SH-SY5Y (cell line): ENCODE data around the gene UGGT2.

Source experiments
- GATA2 ChIP-seq: IDR thresholded peaks from 2 replicates; pipeline ENCODE4 v1.6.1; 2011; ENCODE audit warnings: mild to moderate bottlenecking, low read depth, low read length
- GATA3 ChIP-seq: IDR thresholded peaks from 2 replicates; pipeline ENCODE4 v1.6.1; 2011; ENCODE audit warnings: low read depth, mild to moderate bottlenecking, low read length, moderate library complexity

Gene UGGT2

DNA sequence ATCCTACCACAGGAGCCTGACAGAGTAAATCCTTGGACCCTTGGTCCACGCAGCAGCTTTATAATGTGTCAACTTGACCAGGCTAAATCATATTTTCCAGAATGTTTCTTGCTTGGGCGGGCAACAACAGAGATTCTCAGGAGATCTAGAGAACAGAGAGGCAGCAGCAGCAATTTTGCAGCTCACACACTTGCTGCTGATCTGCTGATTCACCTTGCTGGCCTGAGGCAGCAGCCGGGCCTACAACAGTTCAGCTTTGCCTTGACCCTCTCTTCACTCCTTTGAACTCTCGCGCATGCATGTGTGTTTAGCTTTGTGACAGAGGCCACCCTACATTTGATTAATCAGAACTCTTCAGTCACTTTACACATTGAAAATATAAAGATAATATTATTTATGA is 159.3 kb downstream of the UGGT2 start:
- no peak for TF ChIP-seq GATA3
- no peak for TF ChIP-seq GATA2

- no peak for TF ChIP-seq GATA2
Measured at GRCh38 chr13:95882121-95882520, 171.1 kb downstream of the UGGT2 start.

DNA sequence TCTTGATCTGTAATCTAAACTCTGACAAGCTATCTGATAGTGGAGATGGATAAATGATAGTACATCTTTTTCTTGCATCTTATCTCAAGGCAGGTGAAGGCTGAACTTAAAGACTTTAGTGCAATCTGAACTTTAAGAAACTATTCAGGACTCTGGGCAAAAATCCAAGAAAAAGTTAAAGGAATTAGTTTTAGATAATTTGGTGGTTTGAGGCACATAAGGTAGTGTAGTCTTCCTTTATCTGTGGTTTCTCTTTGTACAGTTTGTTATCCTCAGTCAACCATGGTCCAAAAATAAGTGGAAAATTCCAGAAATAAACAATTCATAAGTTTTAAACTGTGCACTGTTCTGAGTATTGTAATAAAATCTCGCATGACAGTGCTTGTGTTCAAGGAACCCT is 172.9 kb downstream of the UGGT2 start:
- TF ChIP-seq GATA2: no peak
- TF ChIP-seq GATA3: no peak

- TF ChIP-seq GATA2: no peak
- TF ChIP-seq GATA3: no peak
Measured at GRCh38 chr13:95874286-95874685, 178.9 kb downstream of the UGGT2 start.

DNA sequence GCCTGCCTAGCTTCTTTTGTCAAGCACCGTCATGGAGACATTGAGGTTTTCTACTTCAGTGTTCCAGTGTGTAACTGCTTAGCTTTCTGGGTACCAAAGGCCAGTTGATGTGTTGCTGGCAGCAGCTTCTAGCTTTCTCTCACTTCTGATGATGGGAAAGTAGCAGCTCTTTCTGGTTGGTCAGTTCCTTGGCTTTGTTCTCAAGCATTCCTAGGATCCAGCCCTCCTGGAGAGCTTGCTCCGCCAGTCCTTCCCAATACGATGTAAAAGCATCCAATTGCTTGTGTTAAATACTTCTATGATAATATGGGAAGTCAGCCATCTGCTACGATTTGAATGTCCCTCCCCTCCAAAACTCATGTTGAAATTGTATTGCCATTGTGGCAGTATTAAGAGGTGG is 182.8 kb downstream of the UGGT2 start:
- no peak for TF ChIP-seq GATA2

DNA sequence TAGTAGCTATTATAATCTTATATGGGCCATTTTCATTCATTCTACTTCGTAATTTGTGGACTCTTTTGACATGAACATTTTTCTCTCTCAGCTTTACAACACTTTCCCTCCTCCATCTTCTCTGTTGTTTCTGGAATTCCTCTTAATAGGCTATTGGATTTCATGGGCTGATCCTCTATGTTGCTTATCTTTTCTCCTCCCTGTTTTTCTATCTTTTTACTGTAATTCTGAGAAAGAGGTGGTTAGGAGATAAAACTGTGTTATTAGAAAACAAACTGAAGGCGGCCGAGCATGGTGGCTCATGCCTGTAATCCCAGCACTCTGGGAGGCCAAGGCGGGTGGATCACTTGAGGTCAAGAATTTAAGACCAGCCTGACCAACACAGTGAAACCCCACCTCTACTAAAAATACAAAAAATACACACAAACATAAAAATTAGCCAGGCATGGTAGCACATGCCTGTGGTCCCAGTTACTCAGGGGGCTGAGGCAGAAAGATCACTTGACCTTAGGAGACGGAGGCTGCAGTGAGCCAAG is 188.1 kb downstream of the UGGT2 start:
- TF ChIP-seq GATA3: no peak
- no peak for TF ChIP-seq GATA2

- no peak for TF ChIP-seq GATA3
- no peak for TF ChIP-seq GATA2
Measured at GRCh38 chr13:95862408-95862807, 190.8 kb downstream of the UGGT2 start.

GRCh38 chr13:95861296-95861695 is 191.9 kb downstream of the UGGT2 start:
- TF ChIP-seq GATA2: no peak
- TF ChIP-seq GATA3: no peak

DNA sequence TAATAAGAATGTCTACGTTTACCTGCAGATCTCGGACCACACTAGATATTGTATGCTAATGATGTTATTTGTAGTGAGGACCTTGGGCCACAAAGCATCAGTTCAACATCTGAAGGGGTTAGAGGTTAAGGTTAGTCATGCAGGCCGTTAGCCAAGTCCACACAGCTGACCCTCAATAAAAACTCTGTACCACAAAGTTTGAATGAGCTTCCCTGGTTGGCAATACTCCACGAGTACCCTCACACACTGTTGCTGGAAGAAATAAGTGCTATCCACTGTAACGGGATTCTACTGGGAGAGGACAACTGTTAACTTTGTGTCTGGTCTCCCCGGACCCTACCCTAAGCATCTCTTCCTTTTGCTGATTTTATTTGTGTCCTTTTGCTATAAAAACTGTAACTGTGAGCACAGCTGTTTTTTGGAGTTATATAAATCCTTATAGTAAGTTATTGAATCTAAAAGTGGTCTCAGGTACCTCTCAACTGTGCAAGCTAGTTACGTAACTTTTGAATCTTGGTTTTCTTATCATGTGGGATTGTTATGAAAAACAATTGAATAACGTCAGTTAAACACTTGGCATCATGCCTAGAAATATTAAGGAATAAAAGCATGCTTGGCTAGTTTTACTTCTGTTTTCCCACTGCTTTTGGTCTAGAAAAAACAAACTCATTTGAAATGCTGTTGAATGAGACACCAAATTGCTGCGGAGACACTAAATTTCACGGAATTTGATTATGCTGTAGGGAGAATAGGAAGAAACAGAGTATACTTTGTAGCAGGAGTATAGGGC is 194.7 kb downstream of the UGGT2 start:
- TF ChIP-seq GATA2: no peak
- no peak for TF ChIP-seq GATA3

GRCh38 chr13:95842898-95843297 is 210.3 kb downstream of the UGGT2 start:
- no peak for TF ChIP-seq GATA2
- no peak for TF ChIP-seq GATA3

DNA sequence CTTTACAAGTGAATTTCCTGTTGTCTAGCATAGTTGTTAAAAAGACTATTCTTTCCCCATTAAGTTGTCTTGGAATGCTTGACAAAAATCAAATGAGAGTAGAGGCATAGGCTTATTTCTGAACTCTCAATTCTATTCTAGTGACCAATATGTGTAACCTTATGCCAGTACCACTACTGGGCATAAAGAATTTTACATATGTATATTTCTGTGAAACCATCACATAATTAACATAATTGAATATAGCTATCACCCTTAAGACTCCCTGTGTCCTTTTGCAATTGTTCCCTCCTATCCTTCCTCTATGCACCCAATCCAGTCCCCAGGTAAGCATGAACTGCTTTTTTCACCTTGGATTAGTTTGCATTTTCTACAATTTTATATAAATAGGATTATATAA is 211.3 kb downstream of the UGGT2 start:
- TF ChIP-seq GATA3: no peak
- no peak for TF ChIP-seq GATA2

DNA sequence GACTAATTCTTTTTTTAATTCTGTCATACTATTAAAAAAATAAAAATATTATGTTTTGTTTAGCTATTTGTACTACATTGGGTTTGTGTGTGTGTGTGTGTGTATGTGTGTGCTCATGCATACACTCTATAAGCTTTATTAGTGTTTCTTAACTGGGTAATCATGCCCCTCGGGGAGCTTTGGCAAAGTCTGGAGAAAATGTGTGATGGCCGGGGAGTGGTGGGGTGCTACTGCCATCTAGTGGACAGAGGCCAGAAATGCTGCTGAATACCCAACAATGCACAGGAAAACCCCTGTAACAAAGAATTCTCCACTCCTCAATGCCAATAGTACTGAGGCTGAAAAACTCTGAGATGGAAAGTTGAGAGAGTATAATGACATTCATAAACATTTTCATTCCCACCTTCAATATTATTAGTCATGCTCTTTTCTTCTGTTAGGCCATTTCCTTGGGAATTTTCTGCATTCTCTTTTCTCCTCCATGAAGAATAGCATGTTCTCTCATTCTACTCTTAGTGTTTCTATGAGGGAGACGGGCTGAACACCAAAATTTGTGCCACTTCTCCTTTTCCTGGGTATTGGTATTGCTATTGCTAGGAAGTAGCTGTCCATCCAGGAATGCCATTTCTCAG is 219.0 kb downstream of the UGGT2 start:
- TF ChIP-seq GATA3 (no peak), GATA2 (no peak)

- TF ChIP-seq GATA3 (no peak), GATA2 (no peak)
Measured at GRCh38 chr13:95833719-95834118, 219.5 kb downstream of the UGGT2 start.

DNA sequence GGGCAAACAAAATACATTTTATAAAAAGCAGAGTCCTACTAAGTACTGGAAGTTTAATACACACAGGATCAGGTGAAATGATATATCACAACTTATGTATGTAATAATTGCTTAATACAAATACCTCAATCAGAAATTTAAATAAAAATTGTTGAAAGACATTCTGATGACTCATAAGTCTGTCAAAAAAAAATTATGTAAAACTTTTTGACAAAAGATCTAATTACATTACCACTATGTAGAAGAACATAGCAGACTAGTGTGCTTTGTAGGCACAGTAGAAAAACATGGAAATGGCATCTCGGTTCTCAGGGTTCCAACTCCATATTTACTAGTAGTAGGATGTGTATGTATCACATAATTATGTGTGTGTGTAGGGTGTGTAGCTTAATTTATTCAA is 220.1 kb downstream of the UGGT2 start:
- no peak for TF ChIP-seq GATA2
- no peak for TF ChIP-seq GATA3

DNA sequence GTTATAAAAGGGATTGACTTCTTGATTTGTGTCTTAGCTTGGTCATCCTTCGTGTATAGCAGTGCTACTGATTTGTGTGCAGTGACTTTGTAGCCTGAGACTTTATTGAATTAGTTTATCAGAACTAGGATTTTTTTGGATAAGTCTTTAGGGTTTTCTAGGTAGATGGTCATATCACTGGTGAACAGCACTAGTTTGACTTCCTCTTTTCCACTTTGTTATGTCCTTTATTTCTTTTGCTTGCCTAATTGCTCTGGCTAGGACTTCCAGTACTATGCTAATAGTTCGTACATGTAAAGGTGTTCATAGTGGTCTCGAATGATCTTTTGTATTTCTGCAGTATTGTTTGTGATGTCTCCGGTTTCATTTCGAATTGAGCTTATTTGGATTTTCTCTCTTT is 230.9 kb downstream of the UGGT2 start:
- TF ChIP-seq GATA3: no peak
- no peak for TF ChIP-seq GATA2

- TF ChIP-seq GATA3 (no peak), GATA2 (no peak)
Measured at GRCh38 chr13:95814495-95814894, 238.7 kb downstream of the UGGT2 start.
